Measurements from ENCODE around the gene ST6GALNAC6. TPM values are rescaled to one million over a fixed set of nuclear protein-coding genes. Genes with fewer than 3 reads are reported as not detected.

The ST6GALNAC6 gene
- total RNA-seq, 2 experiments from 2014 or later, result 93.1 to 97.5 TPM

DNA sequence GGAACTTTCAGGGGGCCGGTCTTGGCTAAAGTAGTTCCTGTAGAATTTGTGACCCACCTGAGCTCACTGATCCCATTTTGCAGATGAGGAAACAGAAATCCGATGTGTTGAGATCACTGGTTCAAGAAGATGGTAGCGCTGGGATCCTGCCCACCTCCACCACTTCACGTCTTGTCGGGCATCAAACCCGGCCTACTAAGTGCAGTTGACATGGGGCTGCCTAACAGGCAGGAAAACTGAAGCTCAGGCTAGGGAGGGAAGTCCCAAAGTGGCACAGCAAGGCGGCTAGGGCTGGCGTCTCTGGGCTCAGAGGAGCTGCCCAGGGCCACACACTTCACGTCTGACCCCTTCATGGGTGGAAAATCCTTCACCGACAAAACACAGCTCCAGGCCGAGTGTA, 44.4 kb downstream of the ST6GALNAC6 start:
- ATAC-seq (ENCODE audit: poor library complexity) (no peak), DNase-seq (no peak)
- Mint-ChIP-seq H3K27me3 (no peaks in the 10 kb centered on the region), H3K4me1 (ENCODE audit: low read depth) (peaks cover 30% of the 10 kb centered on the region), H3K4me3 (peak overlapping the region; percentile 56), H3K36me3 (ENCODE audit: low read depth) (peaks cover 6% of the 10 kb centered on the region), H3K9me3 (no peaks in the 10 kb centered on the region), H3K27ac (peak overlapping the region; percentile 49)
- no peak for TF ChIP-seq CTCF (IDR thresholded peaks at IDR 0.05)
- CTCF ChIA-PET, result no interaction called here
- Histone ChIP-seq H3K4me1 (ENCODE audit: insufficient read depth, low read length) (peaks cover 54% of the 10 kb centered on the region), H3K4me3 (ENCODE audit: low read length) (peak overlapping the region; percentile 68), H3K27me3 (ENCODE audit: control insufficient read depth in 1 of 2, insufficient read depth in 2 of 2, low read length in 2 of 2) (no peaks in the 10 kb centered on the region), H3K36me3 (ENCODE audit: insufficient read depth, low read length) (no peaks in the 10 kb centered on the region), H3K27ac (ENCODE audit: low read depth in 1 of 2, low read length in 2 of 2) (peak overlapping the region in 1 of 2 donors; percentile 48), H3K9me3 (ENCODE audit: control insufficient read depth in 1 of 2, insufficient read depth in 1 of 2, low read length in 2 of 2) (peaks cover 2 to 9% of the 10 kb centered on the region in 2 experiments)
- POLR2A ChIA-PET, result interaction anchor here (1.6 to 2.7 kb wide), 2 partner anchors 8 to 51 kb away, joined by 6 to 8 read pairs; no protein-coding TSS in a partner anchor
- intact Hi-C loops (cut with DNase I, micrococcal nuclease), result loop anchor here in 1 of 2 experiments (5.0 kb wide), 1 partner anchor 48 kb away; no protein-coding TSS in a partner anchor

- Mint-ChIP-seq H3K4me1 (ENCODE audit: low read depth) (peaks cover 33% of the 10 kb centered on the region), H3K27ac (peak within 1 kb of the TSS; percentile 83), H3K9me3 (peaks cover 2% of the 10 kb centered on the region), H3K4me3 (peak within 1 kb of the TSS; percentile 91), H3K36me3 (ENCODE audit: low read depth) (peaks cover 10% of the 10 kb centered on the region), H3K27me3 (no peaks in the 10 kb centered on the region)
- peak within 1 kb of the TSS; percentile 40 to 62 for H3K27ac ChIP-seq (ENCODE audit: low read depth in 1 of 2, low read length in 2 of 2)
- no peaks in the 10 kb centered on the region for H3K27me3 ChIP-seq (ENCODE audit: control insufficient read depth in 1 of 2, insufficient read depth in 2 of 2, low read length in 2 of 2)
- H3K4me1 ChIP-seq (ENCODE audit: insufficient read depth, low read length), result peaks cover 54% of the 10 kb centered on the region
- intact Hi-C loops (cut with DNase I, micrococcal nuclease), result loop anchor here in 1 of 2 experiments (5.0 kb wide), 1 partner anchor 47 kb away; no protein-coding TSS in a partner anchor
- ChIA-PET CTCF (no interaction called here), POLR2A (interaction anchor here (1.2 to 2.7 kb wide), 5 partner anchors 9 to 403 kb away, joined by 3 to 8 read pairs (median 6); partner anchors contain the start of genes CDK9, LRSAM1 and RPL12)
- peaks cover 9 to 16% of the 10 kb centered on the region in 2 experiments for H3K9me3 ChIP-seq (ENCODE audit: control insufficient read depth in 1 of 2, insufficient read depth in 1 of 2, low read length in 2 of 2)
- H3K4me3 ChIP-seq (ENCODE audit: low read length), result peak within 1 kb of the TSS; percentile 68
- peak in 3 of 14 experiments; percentile 38 to 51 (median 50) for DNase-seq
- peak; percentile 59 for ATAC-seq (ENCODE audit: poor library complexity)
- TF ChIP-seq CTCF (IDR thresholded peaks at IDR 0.05), result no peak
- H3K36me3 ChIP-seq (ENCODE audit: insufficient read depth, low read length), result no peaks in the 10 kb centered on the region
Measured at GRCh38 chr9:127854184-127854806, 45.1 kb downstream of the ST6GALNAC6 start, which contains the start of gene ENG. Gene ENG, minus strand, starts transcription at chr9:127854658. Its CDS starts 303 bp downstream, at chr9:127854355.

DNA sequence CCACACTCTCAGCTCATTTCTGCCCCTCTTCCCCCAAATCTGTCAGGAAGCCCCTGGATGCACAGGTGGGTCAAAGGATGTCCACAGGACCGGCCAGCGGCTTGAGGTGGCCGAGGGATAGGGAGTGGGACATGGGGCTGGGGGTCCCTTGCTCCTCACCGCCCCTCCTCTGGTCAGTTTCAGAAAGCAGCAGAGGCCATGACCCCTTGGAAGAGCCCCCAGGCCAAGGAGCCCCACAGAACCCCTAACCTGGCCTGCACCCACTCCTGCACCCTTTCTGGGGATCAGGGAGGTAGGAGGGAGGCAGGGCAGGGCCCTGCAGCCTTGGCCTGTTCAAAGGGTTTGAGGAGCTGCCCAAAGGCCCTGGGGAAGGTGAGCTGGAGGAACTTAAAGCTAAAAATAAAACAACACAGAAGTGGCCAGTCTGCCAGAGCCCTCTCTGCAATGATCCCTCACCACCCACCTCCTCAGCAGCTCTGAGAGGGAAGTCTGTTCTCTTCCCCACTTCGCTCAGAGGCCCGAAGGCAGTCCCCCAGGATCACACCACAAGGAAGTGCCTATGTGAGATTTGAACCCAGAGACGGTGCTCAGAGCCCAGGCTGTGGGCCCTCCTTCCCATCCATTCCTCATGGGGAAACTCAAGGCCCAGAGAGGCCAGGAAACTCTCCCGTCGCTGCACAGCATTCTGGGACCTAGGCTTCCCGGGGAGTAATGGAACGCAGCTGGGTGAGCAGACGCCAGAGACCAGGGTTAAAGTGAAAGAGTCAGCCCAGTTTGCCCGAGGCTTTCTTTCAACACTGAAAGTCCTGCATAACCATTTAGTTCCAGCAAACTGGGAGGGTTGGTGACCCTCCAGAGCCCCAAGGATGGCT, 45.9 kb downstream of the ST6GALNAC6 start:
- ChIA-PET POLR2A (interaction anchor here (1.2 to 2.7 kb wide), 5 partner anchors 8 to 403 kb away, joined by 3 to 8 read pairs (median 3); partner anchors contain the start of genes CDK9, LRSAM1 and RPL12), CTCF (interaction anchor here (1.5 kb wide), 1 partner anchor 16 kb away, joined by 6 read pairs; no protein-coding TSS in a partner anchor)
- intact Hi-C loops (cut with DNase I, micrococcal nuclease), result loop anchor here in 1 of 2 experiments (5.0 kb wide), 1 partner anchor 46 kb away; no protein-coding TSS in a partner anchor
- H3K27ac ChIP-seq (ENCODE audit: low read depth in 1 of 2, low read length in 2 of 2), result peak overlapping the region; percentile 40 to 62
- H3K27ac Mint-ChIP-seq, result peak overlapping the region; percentile 83
- peak in 2 of 14 experiments; percentile 24 to 27 for DNase-seq
- no peaks in the 10 kb centered on the region for H3K27me3 Mint-ChIP-seq
- peak; percentile 43 for ATAC-seq (ENCODE audit: poor library complexity)
- H3K36me3 ChIP-seq (ENCODE audit: insufficient read depth, low read length), result no peaks in the 10 kb centered on the region
- H3K4me3 Mint-ChIP-seq, result peak overlapping the region; percentile 91
- peaks cover 16% of the 10 kb centered on the region for H3K36me3 Mint-ChIP-seq (ENCODE audit: low read depth)
- peak overlapping the region; percentile 68 for H3K4me3 ChIP-seq (ENCODE audit: low read length)
- TF ChIP-seq CTCF (IDR thresholded peaks at IDR 0.05), result no peak
- H3K9me3 ChIP-seq (ENCODE audit: control insufficient read depth in 1 of 2, insufficient read depth in 1 of 2, low read length in 2 of 2), result peaks cover 15 to 22% of the 10 kb centered on the region in 2 experiments
- H3K4me1 Mint-ChIP-seq (ENCODE audit: low read depth), result peaks cover 37% of the 10 kb centered on the region
- peaks cover 8% of the 10 kb centered on the region for H3K9me3 Mint-ChIP-seq
- H3K4me1 ChIP-seq (ENCODE audit: insufficient read depth, low read length), result peaks cover 54% of the 10 kb centered on the region
- no peaks in the 10 kb centered on the region for H3K27me3 ChIP-seq (ENCODE audit: control insufficient read depth in 1 of 2, insufficient read depth in 2 of 2, low read length in 2 of 2)

Measured in CD4-positive, alpha-beta T cell (primary cell).